Endodermal cell (in vitro differentiated cells): ENCODE results near the gene DNAJC1. TPM values are rescaled to one million over a fixed set of nuclear protein-coding genes. Genes with fewer than 3 reads are reported as not detected.

Experiments
- DNase-seq: peaks from one replicate; pipeline ENCODE4 v3.0.0-alpha.2; 2017
- H3K27ac ChIP-seq: 2 replicates; pipeline ENCODE4 v1.5.1; 2013; ENCODE audit warnings: mild to moderate bottlenecking, low read depth, low read length, moderate library complexity
- H3K27me3 ChIP-seq: 2 replicates; pipeline ENCODE4 v1.6.1; 2013; ENCODE audit warnings: mild to moderate bottlenecking, low read length, moderate library complexity; ENCODE audit not compliant: insufficient read depth, control insufficient read depth, poor library complexity, severe bottlenecking
- H3K36me3 ChIP-seq: 2 replicates; pipeline ENCODE4 v1.7.0; 2013; ENCODE audit warnings: mild to moderate bottlenecking, low read length, moderate library complexity; ENCODE audit not compliant: control insufficient read depth, insufficient read depth
- H3K4me1 ChIP-seq: one replicate; pipeline ENCODE4 v1.7.0; 2013; ENCODE audit warnings: low read length; ENCODE audit not compliant: control insufficient read depth, insufficient read depth
- H3K4me3 ChIP-seq: 2 replicates; pipeline ENCODE4 v1.5.1; 2013; ENCODE audit warnings: mild to moderate bottlenecking, low read length, moderate library complexity
- H3K9ac ChIP-seq: 2 replicates; pipeline ENCODE4 v1.6.1; 2013; ENCODE audit warnings: mild to moderate bottlenecking, low read length, moderate library complexity; ENCODE audit not compliant: poor library complexity, severe bottlenecking; ENCODE audit errors: extremely low read depth
- H3K9me3 ChIP-seq: 2 replicates; pipeline ENCODE4 v1.6.1; 2013; ENCODE audit warnings: mild to moderate bottlenecking, low read length, moderate library complexity; ENCODE audit not compliant: control insufficient read depth
- H3K27ac Mint-ChIP-seq: 2 replicates; pipeline ENCODE4 v1.8.0; 2020; ENCODE audit warnings: mixed read lengths
- H3K27me3 Mint-ChIP-seq: 2 replicates; pipeline ENCODE4 v1.8.0; 2021; ENCODE audit warnings: mild to moderate bottlenecking, mixed read lengths; ENCODE audit not compliant: insufficient read depth
- H3K36me3 Mint-ChIP-seq: 2 replicates; pipeline ENCODE4 v1.8.0; 2020; ENCODE audit warnings: low read depth, mixed read lengths
- H3K4me1 Mint-ChIP-seq: 2 replicates; pipeline ENCODE4 v1.8.0; 2020; ENCODE audit warnings: mixed read lengths
- H3K4me3 Mint-ChIP-seq: 2 replicates; pipeline ENCODE4 v1.8.0; 2020; ENCODE audit warnings: mild to moderate bottlenecking, moderate library complexity, mixed read lengths
- H3K9me3 Mint-ChIP-seq: 2 replicates; pipeline ENCODE4 v1.8.0; 2020; ENCODE audit warnings: mild to moderate bottlenecking, mixed read lengths
- CTCF ChIP-seq: fragments of 200-600 bp; sonication (generic); conservative IDR thresholded peaks from 2 replicates; pipeline ENCODE4 v1.5.0; 2021; ENCODE audit warnings: antibody characterized with exemption, mild to moderate bottlenecking
- WGBS, 2 experiments: methylation state at CpG; one replicate each; pipeline versions ENCODE4 v1.1.5 to v1.1.7; 2013; ENCODE audit warnings: missing lambda C conversion rate in 2 of 2, mixed read lengths in 1 of 2; ENCODE audit not compliant: insufficient coverage in 1 of 2, insufficient read length in 1 of 2; 5-methylcytosine and 5-hydroxymethylcytosine counted together
- total RNA-seq, 2 donors: library from RNA; stranded (reverse); fragmentation: NEBNext Ultra II Directional in 1 of 2; extraction: Animal tissue kit (Norgen Biotek cat#: 25700) in 1 of 2; gene quantifications; 2 replicates in 1 of 2; 3 replicates in 1 of 2; pipeline ENCODE4 v1.2.1, GENCODE V29; 2021

DNAJC1 gene
- total RNA-seq, 2 donors from 2014 or later, result 23.5 to 30.4 TPM

GRCh38 chr10:21750424-21750823, 253.1 kb downstream of the DNAJC1 start:
- Histone ChIP-seq H3K27me3 (peaks cover 22% of the 10 kb centered on the region), H3K9me3 (no peaks in the 10 kb centered on the region), H3K36me3 (peaks cover 20% of the 10 kb centered on the region), H3K27ac (no peak overlapping the region), H3K4me1 (peaks cover 2% of the 10 kb centered on the region), H3K9ac (no peak overlapping the region), H3K4me3 (no peak overlapping the region)
- Mint-ChIP-seq H3K9me3 (no peaks in the 10 kb centered on the region), H3K4me3 (no peak overlapping the region), H3K27ac (no peak overlapping the region), H3K4me1 (peaks cover 43% of the 10 kb centered on the region), H3K36me3 (peaks cover 18% of the 10 kb centered on the region), H3K27me3 (peaks cover 48% of the 10 kb centered on the region)
- no peak for TF ChIP-seq CTCF
- 86% methylated on average over 12 of the region's 12 CpGs; no CpG with 5 or more reads in 1 of the 2 experiments for WGBS, 2 experiments
- peak; percentile 73 for DNase-seq

- no peak overlapping the region for H3K4me3 ChIP-seq
- peaks cover 43% of the 10 kb centered on the region for H3K4me1 Mint-ChIP-seq
- WGBS, 2 experiments, result 90 to 94% methylated on average over 3 of the region's 3 CpGs
- H3K27ac ChIP-seq, result no peak overlapping the region
- H3K27me3 Mint-ChIP-seq, result peaks cover 43% of the 10 kb centered on the region
- peaks cover 25% of the 10 kb centered on the region for H3K36me3 ChIP-seq
- H3K4me1 ChIP-seq, result peaks cover 2% of the 10 kb centered on the region
- no peaks in the 10 kb centered on the region for H3K9me3 ChIP-seq
- H3K9me3 Mint-ChIP-seq, result no peaks in the 10 kb centered on the region
- TF ChIP-seq CTCF, result no peak
- H3K9ac ChIP-seq, result no peak overlapping the region
- H3K36me3 Mint-ChIP-seq, result peaks cover 23% of the 10 kb centered on the region
- no peak overlapping the region for H3K27ac Mint-ChIP-seq
- H3K27me3 ChIP-seq, result peaks cover 20% of the 10 kb centered on the region
- DNase-seq, result no peak
- H3K4me3 Mint-ChIP-seq, result no peak overlapping the region
Measured at GRCh38 chr10:21749788-21750187, 253.7 kb downstream of the DNAJC1 start.

GRCh38 chr10:21747809-21748208, 255.7 kb downstream of the DNAJC1 start:
- TF ChIP-seq CTCF, result no peak
- no peak overlapping the region for H3K27ac ChIP-seq
- Mint-ChIP-seq H3K36me3 (peaks cover 33% of the 10 kb centered on the region), H3K27me3 (peaks cover 25% of the 10 kb centered on the region), H3K9me3 (no peaks in the 10 kb centered on the region), H3K4me1 (peaks cover 45% of the 10 kb centered on the region), H3K4me3 (no peak overlapping the region), H3K27ac (no peak overlapping the region)
- no peak overlapping the region for H3K4me3 ChIP-seq
- H3K9me3 ChIP-seq, result no peaks in the 10 kb centered on the region
- peak; percentile 45 for DNase-seq
- H3K27me3 ChIP-seq, result peaks cover 2% of the 10 kb centered on the region
- peaks cover 40% of the 10 kb centered on the region for H3K36me3 ChIP-seq
- WGBS, 2 experiments, result 91 to 93% methylated on average over 3 to 4 of the region's 4 CpGs
- no peak overlapping the region for H3K9ac ChIP-seq
- peaks cover 6% of the 10 kb centered on the region for H3K4me1 ChIP-seq
